Bronchial epithelial cell (primary cell): Measurements from ENCODE around the gene EFNA5. TPM values are rescaled to one million over a fixed set of nuclear protein-coding genes. Genes with fewer than 3 reads are reported as not detected.

ENCODE experiments used
- DNase-seq: peaks from one replicate; pipeline ENCODE4 v3.0.0-alpha.2; 2010; ENCODE audit warnings: low read depth
- FAIRE-seq: peaks from 2 replicates; lab custom pipeline; 2011; peaks lifted over from hg19 to GRCh38; lab: Jason Lieb, UNC
- H3K27me3 ChIP-seq: 2 replicates; pipeline ENCODE4 v1.5.1; 2011; ENCODE audit warnings: low read length; ENCODE audit not compliant: control insufficient read depth, insufficient read depth
- H3K36me3 ChIP-seq: 2 replicates; pipeline ENCODE4 v1.5.1; 2011; ENCODE audit warnings: low read length; ENCODE audit not compliant: control insufficient read depth, insufficient read depth
- H3K4me3 ChIP-seq: 2 replicates; pipeline ENCODE4 v1.5.1; 2011; ENCODE audit warnings: mild to moderate bottlenecking, low read depth, low read length, control low read depth
- total RNA-seq: library from RNA; depleted of rRNA; stranded (reverse); fragments of >200 nt; gene quantifications from 2 replicates; pipeline ENCODE4 v1.2.1, GENCODE V29; 2014
- TF ChIP-seq, protein P1 (sequence below): IDR thresholded peaks from 2 replicates; pipeline ENCODE4 v1.5.1; 2011; ENCODE audit warnings: mild to moderate bottlenecking, moderate library complexity, low read length, control low read depth, inconsistent platforms; ENCODE audit not compliant: insufficient read depth, severe bottlenecking

Gene EFNA5
- total RNA-seq, 1 donor from 2014 or later = 3.9 TPM

DNA sequence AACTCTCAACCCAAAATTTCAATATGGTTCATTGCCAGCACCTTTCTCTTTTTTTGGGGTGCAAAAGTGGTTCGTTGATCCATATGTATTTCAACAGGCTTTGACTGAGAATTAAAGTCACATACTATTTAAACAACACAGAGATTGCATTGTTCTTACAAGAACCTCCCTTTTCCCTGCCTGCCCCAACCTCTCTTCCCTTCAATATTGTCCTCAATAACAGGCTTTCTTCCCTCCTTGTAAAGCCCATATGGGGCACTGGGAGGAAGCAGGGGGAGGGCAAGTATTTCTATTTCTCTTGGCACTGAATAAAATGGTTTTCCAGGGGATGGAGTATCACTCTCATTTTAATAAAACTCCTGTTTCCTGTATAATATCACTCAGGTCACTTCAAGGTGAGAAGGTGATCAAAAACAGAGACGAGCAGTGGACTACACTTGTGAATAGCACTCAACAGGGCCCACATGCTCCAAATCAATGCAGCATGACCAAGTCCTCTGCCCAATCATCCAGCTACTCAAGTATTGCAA is 65.1 kb downstream of the EFNA5 start:
- DNase-seq (no peak), FAIRE-seq (no peak)
- Histone ChIP-seq H3K4me3 (no peak overlapping the region), H3K27me3 (no peaks in the 10 kb centered on the region), H3K36me3 (no peaks in the 10 kb centered on the region)
- TF ChIP-seq, protein P1, sequence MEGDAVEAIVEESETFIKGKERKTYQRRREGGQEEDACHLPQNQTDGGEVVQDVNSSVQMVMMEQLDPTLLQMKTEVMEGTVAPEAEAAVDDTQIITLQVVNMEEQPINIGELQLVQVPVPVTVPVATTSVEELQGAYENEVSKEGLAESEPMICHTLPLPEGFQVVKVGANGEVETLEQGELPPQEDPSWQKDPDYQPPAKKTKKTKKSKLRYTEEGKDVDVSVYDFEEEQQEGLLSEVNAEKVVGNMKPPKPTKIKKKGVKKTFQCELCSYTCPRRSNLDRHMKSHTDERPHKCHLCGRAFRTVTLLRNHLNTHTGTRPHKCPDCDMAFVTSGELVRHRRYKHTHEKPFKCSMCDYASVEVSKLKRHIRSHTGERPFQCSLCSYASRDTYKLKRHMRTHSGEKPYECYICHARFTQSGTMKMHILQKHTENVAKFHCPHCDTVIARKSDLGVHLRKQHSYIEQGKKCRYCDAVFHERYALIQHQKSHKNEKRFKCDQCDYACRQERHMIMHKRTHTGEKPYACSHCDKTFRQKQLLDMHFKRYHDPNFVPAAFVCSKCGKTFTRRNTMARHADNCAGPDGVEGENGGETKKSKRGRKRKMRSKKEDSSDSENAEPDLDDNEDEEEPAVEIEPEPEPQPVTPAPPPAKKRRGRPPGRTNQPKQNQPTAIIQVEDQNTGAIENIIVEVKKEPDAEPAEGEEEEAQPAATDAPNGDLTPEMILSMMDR = no peak

DNA sequence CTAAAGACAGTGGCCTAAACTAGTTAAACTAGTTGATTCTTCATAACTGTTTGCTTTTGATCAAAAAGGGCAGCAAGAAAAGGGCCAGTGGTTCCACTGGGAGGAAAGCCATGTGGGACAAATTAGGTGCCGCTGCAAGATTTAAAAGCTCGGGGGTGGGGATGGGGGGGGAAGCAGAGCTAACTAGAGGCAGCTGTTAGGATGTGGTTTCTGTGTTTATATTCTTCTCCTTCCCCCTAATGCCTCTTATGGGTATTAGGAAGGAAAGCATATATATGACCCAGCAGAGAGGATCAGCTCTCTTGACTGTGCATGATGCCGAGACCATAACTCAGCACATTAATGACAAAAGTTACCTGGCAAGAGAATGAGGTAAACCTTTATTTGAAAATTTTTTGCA is 65.7 kb downstream of the EFNA5 start:
- DNase-seq = no peak
- FAIRE-seq = no peak
- H3K36me3 ChIP-seq = no peaks in the 10 kb centered on the region
- H3K27me3 ChIP-seq = no peaks in the 10 kb centered on the region
- TF ChIP-seq, protein P1 = no peak
- H3K4me3 ChIP-seq = no peak overlapping the region

DNA sequence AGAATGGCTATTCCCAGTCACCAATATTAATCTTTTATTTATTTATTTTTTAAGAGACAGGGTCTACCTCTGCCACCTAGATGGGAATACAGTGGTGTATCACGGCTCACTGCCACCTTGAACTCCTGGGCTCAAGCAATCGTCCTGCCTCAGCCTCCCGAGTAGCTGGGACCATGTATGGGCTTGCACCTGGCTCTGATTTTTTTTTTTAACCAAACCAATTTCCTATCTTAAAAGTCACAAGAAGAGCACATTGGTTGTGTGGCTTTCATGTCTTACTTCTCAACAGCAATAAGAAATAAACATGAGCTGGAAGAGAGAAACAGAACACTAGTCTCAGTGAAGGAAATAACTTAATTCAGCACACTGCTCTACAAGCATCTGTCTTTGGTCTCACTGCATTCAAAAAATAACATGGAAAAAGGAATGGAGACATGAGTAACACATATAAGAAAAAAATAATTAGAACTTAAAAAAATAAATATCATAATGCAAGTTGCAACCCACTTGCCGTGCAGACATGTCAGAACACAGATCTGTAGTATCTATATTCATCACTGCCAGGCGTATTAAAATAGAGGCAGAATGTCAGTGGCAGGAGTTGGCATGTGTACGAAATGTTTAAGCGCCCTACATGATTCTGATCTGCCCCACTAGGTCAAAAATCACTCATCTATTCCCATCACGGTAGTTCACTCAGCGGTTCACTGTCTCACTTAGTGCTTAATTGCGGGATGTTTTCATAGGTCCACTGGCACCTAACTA is 66.4 kb downstream of the EFNA5 start:
- DNase-seq (peak; percentile 29), FAIRE-seq (no peak)
- TF ChIP-seq, protein P1 = no peak
- no peaks in the 10 kb centered on the region for H3K36me3 ChIP-seq
- no peaks in the 10 kb centered on the region for H3K27me3 ChIP-seq
- H3K4me3 ChIP-seq = no peak overlapping the region

DNA sequence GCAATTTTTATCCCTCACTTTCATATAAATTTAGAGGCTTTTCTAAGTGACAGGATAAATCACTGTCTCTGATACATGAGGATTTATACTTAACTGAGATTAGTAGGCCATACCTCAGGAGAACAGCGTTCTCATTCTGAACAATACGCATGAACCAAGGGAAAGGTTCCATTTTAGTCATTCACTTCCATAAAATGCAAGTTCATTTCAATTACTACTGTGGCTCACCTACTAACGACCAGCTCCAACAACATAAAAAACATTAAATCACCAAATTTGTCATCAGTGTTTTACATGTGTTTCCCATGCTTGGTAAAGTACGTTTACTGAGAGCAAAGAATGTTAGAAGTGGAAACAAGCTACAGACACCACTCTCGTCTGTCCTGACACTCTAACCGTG is 67.4 kb downstream of the EFNA5 start:
- Histone ChIP-seq H3K27me3 (no peaks in the 10 kb centered on the region), H3K36me3 (no peaks in the 10 kb centered on the region), H3K4me3 (no peak overlapping the region)
- TF ChIP-seq, protein P1 = no peak
- DNase-seq (no peak), FAIRE-seq (no peak)

DNA sequence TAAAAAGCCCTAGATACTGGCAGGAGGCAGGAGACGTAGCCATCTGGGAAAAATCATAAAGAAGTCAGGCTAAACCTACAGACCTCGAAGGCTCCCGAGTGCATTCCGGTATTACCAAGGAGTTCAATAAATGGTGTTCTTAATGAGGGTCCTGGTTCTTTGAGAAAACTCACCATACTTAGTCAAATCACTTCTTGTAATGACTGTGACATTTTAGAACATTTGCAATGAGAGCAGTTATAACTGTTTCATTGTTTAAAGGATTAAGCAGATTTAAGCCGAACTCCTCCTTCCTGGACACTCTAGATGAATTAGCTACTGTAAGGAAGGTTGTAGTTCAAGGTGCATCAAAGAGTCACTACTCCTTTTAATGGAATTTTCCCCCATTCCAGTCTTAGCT is 67.8 kb downstream of the EFNA5 start:
- no peak overlapping the region for H3K4me3 ChIP-seq
- FAIRE-seq = no peak
- TF ChIP-seq, protein P1 = no peak

GRCh38 chr5:107601076-107601475 is 69.7 kb downstream of the EFNA5 start:
- H3K4me3 ChIP-seq = no peak overlapping the region
- no peaks in the 10 kb centered on the region for H3K27me3 ChIP-seq
- FAIRE-seq (no peak), DNase-seq (peak; percentile 63)
- TF ChIP-seq, protein P1 = no peak
- H3K36me3 ChIP-seq = no peaks in the 10 kb centered on the region

More for the DNA sequence above, 67.8 kb downstream of the EFNA5 start:
- H3K36me3 ChIP-seq = no peaks in the 10 kb centered on the region
- no peak for DNase-seq
- H3K27me3 ChIP-seq = no peaks in the 10 kb centered on the region
